ENCODE measurements around the gene DNASE1. TPM values are rescaled to one million over a fixed set of nuclear protein-coding genes. Genes with fewer than 3 reads are reported as not detected.

The DNASE1 gene
- total RNA-seq, 1 experiment from 2014 or later, result 63.3 TPM

DNA sequence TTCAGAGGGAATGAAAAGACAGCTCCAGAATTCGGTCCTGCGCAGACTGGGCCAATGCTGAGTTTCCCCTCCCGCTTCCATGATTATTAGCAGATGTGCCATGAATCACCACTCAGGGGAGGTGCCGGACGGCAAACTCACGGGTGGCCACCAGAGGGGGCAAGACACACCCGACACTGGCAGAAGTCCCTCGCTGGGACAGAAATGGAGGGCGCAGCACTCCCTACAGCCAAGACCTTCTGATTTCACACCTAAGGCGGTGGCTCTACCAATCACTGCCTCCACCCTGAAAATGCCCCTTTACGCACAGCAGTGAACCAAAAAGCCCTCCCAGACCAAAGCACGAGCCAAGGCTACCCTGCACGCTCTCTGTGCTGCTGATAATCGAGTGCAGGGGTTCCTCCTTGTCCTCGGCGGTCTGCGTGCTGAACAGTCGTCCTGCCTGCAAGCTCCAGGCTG is 36.0 kb downstream of the DNASE1 start:
- no TSS peak for BruUV-seq (replicated peaks)
- Histone ChIP-seq H3K79me2 (ENCODE audit: low read depth) (peaks cover 3% of the 10 kb centered on the region; the same call in 1 of the 2 replicates), H3K27ac (no peak overlapping the region), H3K9me3 (ENCODE audit: insufficient read depth, low read depth) (no peaks in the 10 kb centered on the region), H3K4me1 (replicated peaks; ENCODE audit: insufficient read depth) (no peaks in the 10 kb centered on the region), H3F3A (ENCODE audit: insufficient read depth, low read depth) (peaks cover 4% of the 10 kb centered on the region; the same call in 1 of the 2 replicates), H4K20me1 (ENCODE audit: insufficient read depth) (peaks cover 17% of the 10 kb centered on the region), H3K9me2 (ENCODE audit: insufficient read depth) (no peaks in the 10 kb centered on the region), H3K4me2 (no peak overlapping the region), H3K36me3 (ENCODE audit: low read depth) (no peaks in the 10 kb centered on the region), H3K27me3 (ENCODE audit: insufficient read depth, low read depth) (no peaks in the 10 kb centered on the region), H2AFZ (no peak overlapping the region), H3K4me3 (no peak overlapping the region)
- TF ChIP-seq EZH2 (IDR thresholded peaks at IDR 0.05; ENCODE audit: low read depth), result no peak
- TF ChIP-seq, protein P1, sequence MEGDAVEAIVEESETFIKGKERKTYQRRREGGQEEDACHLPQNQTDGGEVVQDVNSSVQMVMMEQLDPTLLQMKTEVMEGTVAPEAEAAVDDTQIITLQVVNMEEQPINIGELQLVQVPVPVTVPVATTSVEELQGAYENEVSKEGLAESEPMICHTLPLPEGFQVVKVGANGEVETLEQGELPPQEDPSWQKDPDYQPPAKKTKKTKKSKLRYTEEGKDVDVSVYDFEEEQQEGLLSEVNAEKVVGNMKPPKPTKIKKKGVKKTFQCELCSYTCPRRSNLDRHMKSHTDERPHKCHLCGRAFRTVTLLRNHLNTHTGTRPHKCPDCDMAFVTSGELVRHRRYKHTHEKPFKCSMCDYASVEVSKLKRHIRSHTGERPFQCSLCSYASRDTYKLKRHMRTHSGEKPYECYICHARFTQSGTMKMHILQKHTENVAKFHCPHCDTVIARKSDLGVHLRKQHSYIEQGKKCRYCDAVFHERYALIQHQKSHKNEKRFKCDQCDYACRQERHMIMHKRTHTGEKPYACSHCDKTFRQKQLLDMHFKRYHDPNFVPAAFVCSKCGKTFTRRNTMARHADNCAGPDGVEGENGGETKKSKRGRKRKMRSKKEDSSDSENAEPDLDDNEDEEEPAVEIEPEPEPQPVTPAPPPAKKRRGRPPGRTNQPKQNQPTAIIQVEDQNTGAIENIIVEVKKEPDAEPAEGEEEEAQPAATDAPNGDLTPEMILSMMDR (conservative IDR thresholded peaks at IDR 0.05), result peak; percentile 84
- POLR2A ChIA-PET (ENCODE audit: unreplicated experiment), result interaction anchor here (0.7 kb wide), 1 partner anchor 703 kb away, joined by 3 read pairs; no protein-coding TSS in a partner anchor
- DNase-seq, result peak; percentile 54 to 86
- CTCF ChIA-PET, result interaction anchor here (1.0 kb wide), 1 partner anchor 14 kb away, joined by 5 read pairs; no protein-coding TSS in a partner anchor
- intact Hi-C loops (cut with micrococcal nuclease; ENCODE audit: unreplicated experiment), result loop anchor here (1.0 to 10.0 kb wide), 3 partner anchors 189 to 712 kb away; no protein-coding TSS in a partner anchor

DNA sequence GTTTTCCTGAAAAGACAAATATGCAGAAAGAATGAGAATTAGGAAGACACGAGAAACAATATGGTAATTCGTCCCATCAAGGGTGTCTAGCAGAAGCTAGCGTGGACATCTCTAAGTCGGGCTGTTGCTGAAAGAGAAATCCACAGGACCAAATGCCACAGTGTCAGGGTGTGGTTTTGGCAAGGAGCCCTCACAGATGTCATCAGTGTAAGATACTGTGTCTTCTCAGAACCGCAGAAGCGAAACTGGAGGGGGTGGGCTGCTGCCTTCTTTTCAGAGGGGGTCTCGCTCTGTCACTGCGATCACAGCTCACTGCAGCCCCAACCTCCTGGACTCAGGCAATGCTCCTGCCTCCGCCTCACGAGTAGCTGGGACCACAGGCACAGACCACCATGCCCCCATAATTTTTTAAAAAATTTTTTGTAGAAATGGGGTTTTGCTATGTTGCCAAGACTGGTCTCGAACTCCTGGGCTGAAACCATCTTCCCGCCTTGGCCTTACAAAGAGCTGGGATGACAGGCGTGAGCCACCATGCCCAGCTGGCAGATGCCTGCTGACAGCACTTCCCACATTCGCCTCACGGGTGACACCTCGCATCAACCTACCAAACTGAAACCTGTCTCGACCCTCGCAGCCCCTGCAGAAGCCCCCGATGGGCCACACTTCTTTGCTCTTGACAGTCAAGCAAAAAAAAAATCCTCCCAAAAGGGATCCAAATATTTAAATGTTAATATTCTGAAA is 36.7 kb downstream of the DNASE1 start:
- DNase-seq, result no peak
- no peak overlapping the region for H3K4me2 ChIP-seq

DNA sequence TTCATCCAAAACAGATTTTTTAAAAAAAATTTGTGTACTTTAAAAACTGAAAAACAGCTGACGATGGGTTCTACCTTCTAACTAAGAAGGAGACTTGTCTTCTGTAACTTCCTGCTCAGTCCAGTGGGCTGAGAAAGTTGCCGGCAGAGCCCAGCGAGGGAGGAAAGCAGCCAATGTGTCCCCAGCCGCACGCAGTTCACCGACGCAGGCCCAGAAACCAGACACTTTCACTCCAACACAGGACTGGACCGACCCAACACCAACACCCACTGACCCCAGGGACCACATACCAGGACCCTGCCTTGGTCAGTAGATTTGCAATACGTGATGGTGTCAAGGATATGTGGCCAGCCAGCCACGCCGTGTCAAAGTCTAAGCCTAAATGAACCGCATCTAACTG is 37.3 kb downstream of the DNASE1 start:
- intact Hi-C loops (cut with micrococcal nuclease; ENCODE audit: unreplicated experiment), result loop anchor here (5.0 to 10.0 kb wide), 2 partner anchors 563 to 711 kb away; no protein-coding TSS in a partner anchor
- no peaks in the 10 kb centered on the region for H3K27me3 ChIP-seq (ENCODE audit: insufficient read depth, low read depth)
- H3K9me3 ChIP-seq (ENCODE audit: insufficient read depth, low read depth), result no peaks in the 10 kb centered on the region
- no peak overlapping the region for H3K4me2 ChIP-seq
- H3K4me1 ChIP-seq (replicated peaks; ENCODE audit: insufficient read depth), result no peaks in the 10 kb centered on the region
- ChIA-PET CTCF (no interaction called here), POLR2A (ENCODE audit: unreplicated experiment) (interaction anchor here (0.6 kb wide), 1 partner anchor 461 kb away, joined by 5 read pairs; no protein-coding TSS in a partner anchor)
- no peaks in the 10 kb centered on the region for H3K9me2 ChIP-seq (ENCODE audit: insufficient read depth)
- peaks cover 14% of the 10 kb centered on the region; the same call in 1 of the 2 replicates for H3K79me2 ChIP-seq (ENCODE audit: low read depth)
- no peaks in the 10 kb centered on the region for H3K36me3 ChIP-seq (ENCODE audit: low read depth)
- TF ChIP-seq, protein P1 (conservative IDR thresholded peaks at IDR 0.05), result no peak
- TF ChIP-seq EZH2 (IDR thresholded peaks at IDR 0.05; ENCODE audit: low read depth), result no peak
- peaks cover 6% of the 10 kb centered on the region for H3F3A ChIP-seq (ENCODE audit: insufficient read depth, low read depth)
- H3K27ac ChIP-seq, result no peak overlapping the region
- no TSS peak for BruUV-seq (replicated peaks)
- peaks cover 30% of the 10 kb centered on the region for H4K20me1 ChIP-seq (ENCODE audit: insufficient read depth)
- H3K4me3 ChIP-seq, result no peak overlapping the region
- no peak for DNase-seq
- no peak overlapping the region for H2AFZ ChIP-seq

More for the DNA sequence above, 36.7 kb downstream of the DNASE1 start:
- H3K27me3 ChIP-seq (ENCODE audit: insufficient read depth, low read depth), result no peaks in the 10 kb centered on the region
- intact Hi-C loops (cut with micrococcal nuclease; ENCODE audit: unreplicated experiment), result loop anchor here (1.0 to 10.0 kb wide), 3 partner anchors 188 to 711 kb away; no protein-coding TSS in a partner anchor
- no peaks in the 10 kb centered on the region for H3K9me3 ChIP-seq (ENCODE audit: insufficient read depth, low read depth)
- no peaks in the 10 kb centered on the region for H3K36me3 ChIP-seq (ENCODE audit: low read depth)
- peaks cover 9% of the 10 kb centered on the region; the same call in 1 of the 2 replicates for H3K79me2 ChIP-seq (ENCODE audit: low read depth)
- no peak overlapping the region for H3K4me3 ChIP-seq
- BruUV-seq (replicated peaks), result no TSS peak
- POLR2A ChIA-PET (ENCODE audit: unreplicated experiment), result interaction anchor here (0.6 kb wide), 1 partner anchor 462 kb away, joined by 5 read pairs; no protein-coding TSS in a partner anchor
- no peaks in the 10 kb centered on the region for H3K4me1 ChIP-seq (replicated peaks; ENCODE audit: insufficient read depth)
- no peak overlapping the region for H3K27ac ChIP-seq
- TF ChIP-seq EZH2 (IDR thresholded peaks at IDR 0.05; ENCODE audit: low read depth), result no peak
- TF ChIP-seq, protein P1 (conservative IDR thresholded peaks at IDR 0.05), result no peak
- CTCF ChIA-PET, result interaction anchor here (1.0 kb wide), 1 partner anchor 14 kb away, joined by 5 read pairs; no protein-coding TSS in a partner anchor
- no peaks in the 10 kb centered on the region for H3K9me2 ChIP-seq (ENCODE audit: insufficient read depth)
- peaks cover 4% of the 10 kb centered on the region; the same call in 1 of the 2 replicates for H3F3A ChIP-seq (ENCODE audit: insufficient read depth, low read depth)
- H4K20me1 ChIP-seq (ENCODE audit: insufficient read depth), result peaks cover 24% of the 10 kb centered on the region
- H2AFZ ChIP-seq, result no peak overlapping the region
